GM12872 (cell line): Measurements from ENCODE around the gene TRPT1.

Experiments used
- CTCF ChIP-seq: IDR thresholded peaks from 3 replicates; pipeline ENCODE4 v1.5.1; 2011; ENCODE audit warnings: low read depth, mild to moderate bottlenecking, low read length, moderate library complexity; ENCODE audit not compliant: insufficient read depth

Gene TRPT1

GRCh38 chr11:64262271-64263002 lies 36.5 kb upstream of the TRPT1 start:
- TF ChIP-seq CTCF, result no peak

- TF ChIP-seq CTCF, result no peak
Observed at GRCh38 chr11:64261556-64262080, 35.6 kb upstream of the TRPT1 start.

- no peak for TF ChIP-seq CTCF
Observed at GRCh38 chr11:64260147-64260708, 34.2 kb upstream of the TRPT1 start.

- no peak for TF ChIP-seq CTCF
Observed at GRCh38 chr11:64259533-64260067, 33.6 kb upstream of the TRPT1 start.

GRCh38 chr11:64258946-64259532 lies 33.1 kb upstream of the TRPT1 start:
- no peak for TF ChIP-seq CTCF

GRCh38 chr11:64258356-64258755 lies 32.4 kb upstream of the TRPT1 start:
- no peak for TF ChIP-seq CTCF

GRCh38 chr11:64256300-64256699 lies 30.3 kb upstream of the TRPT1 start:
- TF ChIP-seq CTCF, result no peak
